Measurements from ENCODE around the gene COX20. TPM values are rescaled to one million over a fixed set of nuclear protein-coding genes. Genes with fewer than 3 reads are reported as not detected.
A peak's percentile ranks its signal among the peaks of the same experiment; 100 is the strongest.

The COX20 gene
- polyA plus RNA-seq, 1 donor from 2014 or later, result 169 TPM

DNA sequence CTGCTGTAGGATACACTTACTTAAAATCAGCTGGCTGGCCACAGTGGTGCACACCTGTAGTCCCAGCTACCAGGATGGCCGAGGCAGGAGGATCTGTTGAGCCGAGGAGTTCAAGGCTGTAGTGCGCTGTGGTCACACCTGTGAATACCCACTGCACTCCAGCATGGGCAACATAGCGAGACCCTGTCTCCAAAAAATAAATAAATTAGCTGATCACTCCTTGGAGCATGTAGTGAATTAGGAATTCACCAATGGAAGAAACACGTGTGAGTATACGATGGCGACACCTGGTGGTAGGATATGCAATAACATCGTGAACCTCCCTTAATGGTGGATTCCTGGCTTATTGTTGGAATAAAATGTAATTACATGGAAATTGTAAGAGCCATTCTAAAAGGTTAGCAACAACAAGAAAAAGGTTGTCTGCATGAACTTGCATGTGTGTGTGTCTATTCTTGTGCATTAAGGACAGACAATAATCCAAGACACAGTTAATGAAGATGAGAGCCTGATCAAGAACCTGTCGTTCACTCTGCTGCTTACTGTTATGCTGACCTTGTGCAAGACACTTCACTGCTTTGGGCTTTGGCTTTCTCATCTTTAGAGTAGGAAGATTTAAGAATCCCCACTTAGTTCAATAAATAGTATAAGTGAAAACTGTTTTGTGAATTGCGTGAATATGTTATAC is 38.6 kb upstream of the COX20 start:
- H3K4me3 ChIP-seq (ENCODE audit: low read length), result no peak overlapping the region
- H3K9me3 ChIP-seq (ENCODE audit: low read length), result no peaks in the 10 kb centered on the region
- H3F3A ChIP-seq (ENCODE audit: insufficient read depth, low read length, poor library complexity, severe bottlenecking), result no peaks in the 10 kb centered on the region
- H3K4me2 ChIP-seq (ENCODE audit: low read length), result no peak overlapping the region
- no peak overlapping the region for H3K9ac ChIP-seq (ENCODE audit: low read length)
- no peaks in the 10 kb centered on the region for H3K36me3 ChIP-seq (ENCODE audit: insufficient read depth, low read length)
- no peak overlapping the region for H3K27ac ChIP-seq (ENCODE audit: low read length)
- no peak overlapping the region for H2AFZ ChIP-seq (ENCODE audit: low read depth, low read length)
- H3K9me2 ChIP-seq (ENCODE audit: insufficient read depth, low read length), result no peaks in the 10 kb centered on the region
- H4K20me1 ChIP-seq (ENCODE audit: insufficient read depth), result no peaks in the 10 kb centered on the region
- H3K27me3 ChIP-seq (ENCODE audit: insufficient read depth, low read depth, low read length), result no peaks in the 10 kb centered on the region
- TF ChIP-seq, protein P1, sequence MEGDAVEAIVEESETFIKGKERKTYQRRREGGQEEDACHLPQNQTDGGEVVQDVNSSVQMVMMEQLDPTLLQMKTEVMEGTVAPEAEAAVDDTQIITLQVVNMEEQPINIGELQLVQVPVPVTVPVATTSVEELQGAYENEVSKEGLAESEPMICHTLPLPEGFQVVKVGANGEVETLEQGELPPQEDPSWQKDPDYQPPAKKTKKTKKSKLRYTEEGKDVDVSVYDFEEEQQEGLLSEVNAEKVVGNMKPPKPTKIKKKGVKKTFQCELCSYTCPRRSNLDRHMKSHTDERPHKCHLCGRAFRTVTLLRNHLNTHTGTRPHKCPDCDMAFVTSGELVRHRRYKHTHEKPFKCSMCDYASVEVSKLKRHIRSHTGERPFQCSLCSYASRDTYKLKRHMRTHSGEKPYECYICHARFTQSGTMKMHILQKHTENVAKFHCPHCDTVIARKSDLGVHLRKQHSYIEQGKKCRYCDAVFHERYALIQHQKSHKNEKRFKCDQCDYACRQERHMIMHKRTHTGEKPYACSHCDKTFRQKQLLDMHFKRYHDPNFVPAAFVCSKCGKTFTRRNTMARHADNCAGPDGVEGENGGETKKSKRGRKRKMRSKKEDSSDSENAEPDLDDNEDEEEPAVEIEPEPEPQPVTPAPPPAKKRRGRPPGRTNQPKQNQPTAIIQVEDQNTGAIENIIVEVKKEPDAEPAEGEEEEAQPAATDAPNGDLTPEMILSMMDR (IDR thresholded peaks at IDR 0.05; ENCODE audit: poor library complexity, severe bottlenecking), result peak; percentile 88
- TF ChIP-seq SMC3 (conservative IDR thresholded peaks at IDR 0.05; ENCODE audit: poor library complexity) (peak; percentile 89), RAD21 (conservative IDR thresholded peaks at IDR 0.05) (peak; percentile 79), POLR2AphosphoS5 (IDR thresholded peaks at IDR 0.05) (no peak)
- no peaks in the 10 kb centered on the region for H3K79me2 ChIP-seq (replicated peaks; ENCODE audit: insufficient read depth, low read length)

DNA sequence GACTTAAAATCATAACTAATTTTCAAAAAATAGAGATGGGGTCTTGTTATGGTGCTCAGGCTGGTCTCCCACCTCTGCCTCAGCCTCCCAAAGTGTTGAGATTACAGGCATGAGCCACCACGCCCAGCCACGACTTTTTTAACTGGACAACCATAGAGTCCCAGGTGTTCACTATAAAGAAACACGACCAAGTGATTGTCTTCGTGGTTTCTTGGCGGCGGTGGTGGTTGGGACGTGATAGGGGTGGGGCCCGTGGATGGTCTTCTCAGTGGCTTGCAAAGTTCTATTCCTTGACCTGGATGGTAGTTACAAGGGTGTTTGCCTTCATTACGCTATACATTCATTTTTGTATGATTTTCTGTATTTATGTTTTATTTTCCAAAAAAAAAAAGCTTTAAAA is 34.6 kb upstream of the COX20 start:
- no peaks in the 10 kb centered on the region for H3K36me3 ChIP-seq (ENCODE audit: insufficient read depth, low read length)
- H3K4me2 ChIP-seq (ENCODE audit: low read length), result no peak overlapping the region
- H3K9me2 ChIP-seq (ENCODE audit: insufficient read depth, low read length), result no peaks in the 10 kb centered on the region
- H4K20me1 ChIP-seq (ENCODE audit: insufficient read depth), result no peaks in the 10 kb centered on the region
- no peaks in the 10 kb centered on the region for H3K27me3 ChIP-seq (ENCODE audit: insufficient read depth, low read depth, low read length)
- no peaks in the 10 kb centered on the region for H3K9me3 ChIP-seq (ENCODE audit: low read length)
- H3F3A ChIP-seq (ENCODE audit: insufficient read depth, low read length, poor library complexity, severe bottlenecking), result no peaks in the 10 kb centered on the region
- H3K4me3 ChIP-seq (ENCODE audit: low read length), result no peak overlapping the region
- H3K9ac ChIP-seq (ENCODE audit: low read length), result no peak overlapping the region
- no peak overlapping the region for H3K27ac ChIP-seq (ENCODE audit: low read length)
- no peak overlapping the region for H2AFZ ChIP-seq (ENCODE audit: low read depth, low read length)
- TF ChIP-seq TAF1 (IDR thresholded peaks at IDR 0.05; ENCODE audit: low read depth) (no peak), RAD21 (conservative IDR thresholded peaks at IDR 0.05) (no peak), EZH2 (IDR thresholded peaks at IDR 0.05; ENCODE audit: borderline replicate concordance, insufficient read depth, low read length, poor library complexity, severe bottlenecking) (no peak), EP300 (conservative IDR thresholded peaks at IDR 0.05; ENCODE audit: poor library complexity, severe bottlenecking) (no peak), MXI1 (conservative IDR thresholded peaks at IDR 0.05; ENCODE audit: poor library complexity, severe bottlenecking) (no peak), POLR2AphosphoS5 (IDR thresholded peaks at IDR 0.05) (no peak), REST (IDR thresholded peaks at IDR 0.05; ENCODE audit: borderline replicate concordance) (no peak), SMC3 (conservative IDR thresholded peaks at IDR 0.05; ENCODE audit: poor library complexity) (no peak)
- TF ChIP-seq, protein P1 (IDR thresholded peaks at IDR 0.05; ENCODE audit: poor library complexity, severe bottlenecking), result no peak
- H3K79me2 ChIP-seq (replicated peaks; ENCODE audit: insufficient read depth, low read length), result no peaks in the 10 kb centered on the region
